GM12878 (cell line): Measurements from ENCODE around the gene MICB. TPM values are rescaled to one million over a fixed set of nuclear protein-coding genes. Genes with fewer than 3 reads are reported as not detected.

Source experiments
- CEBPB ChIP-seq, 2 experiments: fragments of 150-350 bp in 1 of 2; IDR thresholded peaks; 2 replicates each; pipeline ENCODE4 v1.6.1; 2012 to 2014; ENCODE audit warnings: low read depth in 2 of 2, low read length in 2 of 2, borderline replicate concordance in 1 of 2, inconsistent platforms in 1 of 2
- CHD1 ChIP-seq: IDR thresholded peaks from 2 replicates; pipeline ENCODE4 v1.6.1; 2012; ENCODE audit warnings: low read depth, low read length, improper control_type of control experiment
- CHD4 ChIP-seq: fragments of 200-600 bp; sonication (generic); IDR thresholded peaks from 2 replicates; pipeline ENCODE4 v1.6.1; 2016; ENCODE audit warnings: mild to moderate bottlenecking
- CREM ChIP-seq: IDR thresholded peaks from 2 replicates; pipeline ENCODE4 v1.6.1; 2014; ENCODE audit warnings: antibody characterized with exemption, low read depth
- E4F1 ChIP-seq: fragments of 450-650 bp; IDR thresholded peaks from 2 replicates; pipeline ENCODE4 v1.6.1; 2018; ENCODE audit warnings: borderline replicate concordance, mild to moderate bottlenecking; ENCODE audit not compliant: partially characterized antibody
- GABPA ChIP-seq: IDR thresholded peaks from 2 replicates; pipeline ENCODE4 v1.6.1; 2014; ENCODE audit warnings: antibody characterized with exemption, low read depth, mild to moderate bottlenecking, inconsistent platforms
- GATAD2B ChIP-seq: fragments of 450-650 bp; conservative IDR thresholded peaks from 2 replicates; pipeline ENCODE4 v1.6.1; 2017; ENCODE audit warnings: low read depth, mild to moderate bottlenecking, moderate library complexity
- KAT2A ChIP-seq: conservative IDR thresholded peaks from 2 replicates; pipeline ENCODE4 v1.6.1; 2011; ENCODE audit warnings: low read depth, low read length; ENCODE audit not compliant: control insufficient read depth
- MEF2A ChIP-seq: IDR thresholded peaks from 2 replicates; pipeline ENCODE4 v1.6.1; 2011; ENCODE audit warnings: low read depth, mild to moderate bottlenecking, low read length, moderate library complexity; ENCODE audit not compliant: insufficient read depth
- MYC ChIP-seq: IDR thresholded peaks from 2 replicates; pipeline ENCODE4 v1.6.1; 2011; ENCODE audit warnings: mild to moderate bottlenecking, low read length, moderate library complexity, inconsistent platforms; ENCODE audit not compliant: insufficient read depth, insufficient replicate concordance, insufficient read length, severe bottlenecking
- NFXL1 ChIP-seq: fragments of 450-650 bp; IDR thresholded peaks from 2 replicates; pipeline ENCODE4 v1.6.1; 2017; ENCODE audit warnings: antibody characterized with exemption, mild to moderate bottlenecking, borderline replicate concordance
- NFYA ChIP-seq: IDR thresholded peaks from 2 replicates; pipeline ENCODE4 v1.6.1; 2011; ENCODE audit warnings: low read depth, mild to moderate bottlenecking, low read length, improper control_type of control experiment, borderline replicate concordance
- NR2C1 ChIP-seq: fragments of 450-650 bp; IDR thresholded peaks from 2 replicates; pipeline ENCODE4 v1.6.1; 2017; ENCODE audit warnings: antibody characterized with exemption, mild to moderate bottlenecking, moderate library complexity
- NR2C2 ChIP-seq: IDR thresholded peaks from 2 replicates; pipeline ENCODE4 v1.6.1; 2011; ENCODE audit warnings: borderline replicate concordance, low read depth; ENCODE audit not compliant: control insufficient read depth, insufficient read length
- NRF1 ChIP-seq: conservative IDR thresholded peaks from 2 replicates; pipeline ENCODE4 v1.6.1; 2011; ENCODE audit warnings: mild to moderate bottlenecking, low read depth, low read length, improper control_type of control experiment
- PAX5 ChIP-seq: IDR thresholded peaks from 2 replicates; pipeline ENCODE4 v1.6.1; 2011; ENCODE audit warnings: low read depth, low read length, borderline replicate concordance
- RB1 ChIP-seq: fragments of 450-650 bp; formaldehyde crosslinking; IDR thresholded peaks from 2 replicates; pipeline ENCODE4 v1.6.1; 2017; ENCODE audit warnings: mild to moderate bottlenecking, borderline replicate concordance
- SPI1 ChIP-seq: IDR thresholded peaks from 2 replicates; pipeline ENCODE4 v1.6.1; 2011; ENCODE audit warnings: low read depth, mild to moderate bottlenecking, low read length, moderate library complexity, borderline replicate concordance; ENCODE audit not compliant: insufficient read depth
- SREBF1 ChIP-seq: IDR thresholded peaks from 2 replicates; pipeline ENCODE4 v1.6.1; 2012; ENCODE audit warnings: mild to moderate bottlenecking, low read length
- STAT1 ChIP-seq: fragments of 450-650 bp; conservative IDR thresholded peaks from 2 replicates; pipeline ENCODE4 v1.6.1; 2014; ENCODE audit warnings: antibody characterized with exemption, mild to moderate bottlenecking
- TARDBP ChIP-seq: IDR thresholded peaks from 2 replicates; pipeline ENCODE4 v1.6.1; 2016; ENCODE audit warnings: borderline replicate concordance
- YBX1 ChIP-seq: fragments of 450-650 bp; IDR thresholded peaks from 2 replicates; pipeline ENCODE4 v1.6.1; 2016; ENCODE audit warnings: antibody characterized with exemption
- ZBED1 ChIP-seq: IDR thresholded peaks from 2 replicates; pipeline ENCODE4 v1.6.1; 2016; ENCODE audit warnings: borderline replicate concordance
- ZNF217 ChIP-seq: fragments of 450-650 bp; IDR thresholded peaks from 2 replicates; pipeline ENCODE4 v1.6.1; 2017; ENCODE audit warnings: antibody characterized with exemption, mild to moderate bottlenecking
- ZNF274 ChIP-seq: IDR thresholded peaks from one replicate; pipeline ENCODE4 v1.8.0; 2011; ENCODE audit not compliant: insufficient read length, insufficient read depth
- polyA plus RNA-seq, 11 experiments: library from polyadenylated mRNA; depleted of rRNA in 4 of 11; unstranded in 6 of 11; stranded (reverse) in 5 of 11; fragments of >200 nt; fragmentation: Nextera tagmentation in 4 of 11; fragmentation: Illumina TruSeq in 1 of 11; extraction: Ambion mirVana in 4 of 11; extraction: Trizol in 1 of 11; gene quantifications; 1 replicate in 1 of 11; 2 replicates in 10 of 11; pipeline versions ENCODE4 v1.2.1 to v1.2.3, GENCODE V29; 2011 to 2016; ENCODE audit warnings: inconsistent platforms in 2 of 11, missing spikeins in 2 of 11, low read depth in 1 of 11
- total RNA-seq, 4 experiments: library from RNA; depleted of rRNA in 3 of 4; stranded (reverse); fragments of >200 nt in 3 of 4; fragmentation: Illumina TruSeq in 1 of 4; extraction: Trizol in 1 of 4; gene quantifications; 2 replicates each; pipeline versions ENCODE4 v1.2.1 to v1.2.3, GENCODE V29; 2013 to 2021
- TF ChIP-seq, protein P1 (sequence below), 3 experiments: IDR thresholded peaks in 2 of 3; conservative IDR thresholded peaks in 1 of 3; 2 replicates each; pipeline ENCODE4 v1.5.1; 2011; ENCODE audit warnings: low read depth in 3 of 3, low read length in 3 of 3, mild to moderate bottlenecking in 3 of 3, control low read depth in 2 of 3, moderate library complexity in 2 of 3, inconsistent platforms in 1 of 3, mixed read lengths in 1 of 3; ENCODE audit not compliant: control insufficient read depth in 2 of 3, insufficient read depth in 1 of 3; ENCODE audit errors: extremely low read depth in 1 of 3
- TF ChIP-seq, protein P2 (sequence below): IDR thresholded peaks from 2 replicates; pipeline ENCODE4 v1.6.1; 2011; ENCODE audit warnings: low read depth, mild to moderate bottlenecking, low read length, moderate library complexity, borderline replicate concordance; ENCODE audit errors: extremely low read depth

MICB gene
- total and polyA plus RNA-seq, 10 of the 15 experiments (the other 5 are each of a cell fraction or from before 2014, with no cell fraction given) = 9.0 to 37.1 (median 17.8) TPM

- TF ChIP-seq ZNF274 (no peak), SREBF1 (no peak), KAT2A (no peak), SPI1 (no peak), NFYA (no peak), E4F1 (no peak), ZBED1 (no peak), GABPA (no peak), GATAD2B (0 out of 2 replicates have a peak, but pooled peaks have one; percentile 46), TARDBP (no peak), NRF1 (no peak), STAT1 (no peak), NFXL1 (no peak), CEBPB (IDR thresholded peaks at IDR 0.05; ENCODE audit: borderline replicate concordance in 1 of 2, low read depth in 2 of 2, low read length in 2 of 2) (no peak), CREM (0 out of 2 replicates have a peak, but pooled peaks have one; percentile 20), PAX5 (no peak), CHD1 (no peak), NR2C2 (no peak), MEF2A (no peak), MYC (no peak), RB1 (peak; percentile 40; the same call in 1 of the 2 replicates), NR2C1 (no peak), YBX1 (no peak), CHD4 (no peak), ZNF217 (no peak)
- TF ChIP-seq, protein P1, sequence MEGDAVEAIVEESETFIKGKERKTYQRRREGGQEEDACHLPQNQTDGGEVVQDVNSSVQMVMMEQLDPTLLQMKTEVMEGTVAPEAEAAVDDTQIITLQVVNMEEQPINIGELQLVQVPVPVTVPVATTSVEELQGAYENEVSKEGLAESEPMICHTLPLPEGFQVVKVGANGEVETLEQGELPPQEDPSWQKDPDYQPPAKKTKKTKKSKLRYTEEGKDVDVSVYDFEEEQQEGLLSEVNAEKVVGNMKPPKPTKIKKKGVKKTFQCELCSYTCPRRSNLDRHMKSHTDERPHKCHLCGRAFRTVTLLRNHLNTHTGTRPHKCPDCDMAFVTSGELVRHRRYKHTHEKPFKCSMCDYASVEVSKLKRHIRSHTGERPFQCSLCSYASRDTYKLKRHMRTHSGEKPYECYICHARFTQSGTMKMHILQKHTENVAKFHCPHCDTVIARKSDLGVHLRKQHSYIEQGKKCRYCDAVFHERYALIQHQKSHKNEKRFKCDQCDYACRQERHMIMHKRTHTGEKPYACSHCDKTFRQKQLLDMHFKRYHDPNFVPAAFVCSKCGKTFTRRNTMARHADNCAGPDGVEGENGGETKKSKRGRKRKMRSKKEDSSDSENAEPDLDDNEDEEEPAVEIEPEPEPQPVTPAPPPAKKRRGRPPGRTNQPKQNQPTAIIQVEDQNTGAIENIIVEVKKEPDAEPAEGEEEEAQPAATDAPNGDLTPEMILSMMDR (IDR thresholded peaks at IDR 0.05 in 2 of 3, conservative IDR thresholded peaks at IDR 0.05 in 1 of 3; ENCODE audit: control insufficient read depth in 2 of 3, extremely low read depth in 1 of 3, insufficient read depth in 1 of 3, low read depth in 3 of 3, low read length in 3 of 3) = peak; percentile 72 to 94 (median 85)
- TF ChIP-seq, protein P2, sequence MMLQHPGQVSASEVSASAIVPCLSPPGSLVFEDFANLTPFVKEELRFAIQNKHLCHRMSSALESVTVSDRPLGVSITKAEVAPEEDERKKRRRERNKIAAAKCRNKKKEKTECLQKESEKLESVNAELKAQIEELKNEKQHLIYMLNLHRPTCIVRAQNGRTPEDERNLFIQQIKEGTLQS = no peak
Measured at GRCh38 chr6:31493875-31494694, 3.9 kb upstream of the MICB start (continued).
